Measurements from ENCODE around the gene LRRC7.

DNA sequence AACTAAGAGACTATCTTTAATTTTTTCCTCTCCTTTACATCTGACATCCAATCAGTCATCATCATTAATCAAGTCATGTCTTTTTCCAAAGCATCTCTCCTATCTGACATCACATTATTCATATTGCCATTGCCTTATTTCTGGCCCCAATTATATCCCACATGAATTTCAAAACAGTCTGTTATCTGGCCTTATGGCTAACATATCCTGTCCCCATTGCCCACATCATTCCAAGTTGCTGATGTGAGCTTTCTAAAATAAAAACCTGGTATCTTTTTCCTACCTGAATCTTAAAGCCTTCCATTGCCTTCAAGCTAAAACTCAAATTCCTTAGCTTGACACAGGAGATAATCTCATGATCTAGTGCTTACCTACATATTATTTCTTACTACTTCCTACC is 353.8 kb downstream of the LRRC7 start:
- TF ChIP-seq, protein P1, sequence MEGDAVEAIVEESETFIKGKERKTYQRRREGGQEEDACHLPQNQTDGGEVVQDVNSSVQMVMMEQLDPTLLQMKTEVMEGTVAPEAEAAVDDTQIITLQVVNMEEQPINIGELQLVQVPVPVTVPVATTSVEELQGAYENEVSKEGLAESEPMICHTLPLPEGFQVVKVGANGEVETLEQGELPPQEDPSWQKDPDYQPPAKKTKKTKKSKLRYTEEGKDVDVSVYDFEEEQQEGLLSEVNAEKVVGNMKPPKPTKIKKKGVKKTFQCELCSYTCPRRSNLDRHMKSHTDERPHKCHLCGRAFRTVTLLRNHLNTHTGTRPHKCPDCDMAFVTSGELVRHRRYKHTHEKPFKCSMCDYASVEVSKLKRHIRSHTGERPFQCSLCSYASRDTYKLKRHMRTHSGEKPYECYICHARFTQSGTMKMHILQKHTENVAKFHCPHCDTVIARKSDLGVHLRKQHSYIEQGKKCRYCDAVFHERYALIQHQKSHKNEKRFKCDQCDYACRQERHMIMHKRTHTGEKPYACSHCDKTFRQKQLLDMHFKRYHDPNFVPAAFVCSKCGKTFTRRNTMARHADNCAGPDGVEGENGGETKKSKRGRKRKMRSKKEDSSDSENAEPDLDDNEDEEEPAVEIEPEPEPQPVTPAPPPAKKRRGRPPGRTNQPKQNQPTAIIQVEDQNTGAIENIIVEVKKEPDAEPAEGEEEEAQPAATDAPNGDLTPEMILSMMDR (IDR thresholded peaks at IDR 0.05) = no peak
- TF ChIP-seq POLR2AphosphoS5 (IDR thresholded peaks at IDR 0.05) (no peak), POLR2A (IDR thresholded peaks at IDR 0.05) (no peak)

Data from prostate gland (tissue), 2 donors.